ENCODE results near the gene CDH23.

GRCh38 chr10:71371750-71372166 lies 25.0 kb upstream of the CDH23 start:
- no peak for TF ChIP-seq CTCF (conservative IDR thresholded peaks at IDR 0.05 in 1 of 2, IDR thresholded peaks at IDR 0.05 in 1 of 2; ENCODE audit: extremely low read depth in 1 of 2, insufficient read depth in 1 of 2, low read depth in 1 of 2, low read length in 2 of 2)
- no peak for TF ChIP-seq EZH2 (IDR thresholded peaks at IDR 0.05; ENCODE audit: borderline replicate concordance, low read length)
